Stomach smooth muscle (tissue), 2 donors: Measurements from ENCODE around the gene AGBL4.

Experiments
- H3K27ac ChIP-seq: one replicate; pipeline ENCODE4 v1.7.0; 2013; ENCODE audit warnings: mild to moderate bottlenecking, low read length, inconsistent platforms
- H3K27me3 ChIP-seq, 2 donors: one replicate each; pipeline ENCODE4 v1.7.0; 2013; ENCODE audit warnings: low read length in 2 of 2; ENCODE audit not compliant: insufficient read depth in 2 of 2, control insufficient read depth in 1 of 2
- H3K36me3 ChIP-seq, 2 donors: one replicate each; pipeline ENCODE4 v1.7.0; 2013; ENCODE audit warnings: low read length in 2 of 2; ENCODE audit not compliant: control insufficient read depth in 2 of 2, insufficient read depth in 2 of 2
- H3K4me1 ChIP-seq: one replicate; pipeline ENCODE4 v1.7.0; 2013; ENCODE audit warnings: low read length; ENCODE audit not compliant: control insufficient read depth, insufficient read depth
- H3K4me3 ChIP-seq, 2 donors: one replicate each; pipeline ENCODE4 v1.7.0; 2013; ENCODE audit warnings: low read length in 2 of 2
- H3K9ac ChIP-seq, 2 donors: one replicate each; pipeline ENCODE4 v1.7.0; 2013; ENCODE audit warnings: low read length in 2 of 2, mild to moderate bottlenecking in 1 of 2
- H3K9me3 ChIP-seq, 2 donors: one replicate each; pipeline ENCODE4 v1.7.0; 2013; ENCODE audit warnings: low read length in 2 of 2; ENCODE audit not compliant: control insufficient read depth in 2 of 2
- donor health status: healthy.
- donor health status: Pancreatic carcinoma.

AGBL4 gene

GRCh38 chr1:48680411-48681035 lies 1343.2 kb downstream of the AGBL4 start:
- Histone ChIP-seq H3K27me3 (no peaks in the 10 kb centered on the region), H3K27ac (no peak overlapping the region), H3K36me3 (no peaks in the 10 kb centered on the region), H3K9me3 (no peaks in the 10 kb centered on the region), H3K9ac (no peak overlapping the region), H3K4me1 (peaks cover 13% of the 10 kb centered on the region), H3K4me3 (no peak overlapping the region)

GRCh38 chr1:48679859-48680258 lies 1343.9 kb downstream of the AGBL4 start:
- no peak overlapping the region for H3K27ac ChIP-seq
- no peaks in the 10 kb centered on the region for H3K9me3 ChIP-seq
- H3K4me1 ChIP-seq, result peaks cover 13% of the 10 kb centered on the region
- H3K4me3 ChIP-seq, result no peak overlapping the region
- no peak overlapping the region for H3K9ac ChIP-seq
- no peaks in the 10 kb centered on the region for H3K27me3 ChIP-seq
- no peaks in the 10 kb centered on the region for H3K36me3 ChIP-seq

- peaks cover 13% of the 10 kb centered on the region for H3K4me1 ChIP-seq
- H3K36me3 ChIP-seq, result no peaks in the 10 kb centered on the region
- H3K9me3 ChIP-seq, result no peaks in the 10 kb centered on the region
- no peaks in the 10 kb centered on the region for H3K27me3 ChIP-seq
- no peak overlapping the region for H3K27ac ChIP-seq
- H3K9ac ChIP-seq, result no peak overlapping the region
- H3K4me3 ChIP-seq, result no peak overlapping the region
Measured at GRCh38 chr1:48678710-48679505, 1344.8 kb downstream of the AGBL4 start.

- Histone ChIP-seq H3K9me3 (no peaks in the 10 kb centered on the region), H3K27ac (no peak overlapping the region), H3K9ac (no peak overlapping the region), H3K4me3 (no peak overlapping the region), H3K27me3 (no peaks in the 10 kb centered on the region), H3K4me1 (peaks cover 13% of the 10 kb centered on the region), H3K36me3 (no peaks in the 10 kb centered on the region)
Measured at GRCh38 chr1:48677306-48678287, 1346.2 kb downstream of the AGBL4 start.

- Histone ChIP-seq H3K4me3 (no peak overlapping the region), H3K36me3 (no peaks in the 10 kb centered on the region), H3K9ac (no peak overlapping the region), H3K27me3 (no peaks in the 10 kb centered on the region), H3K4me1 (peaks cover 13% of the 10 kb centered on the region), H3K9me3 (no peaks in the 10 kb centered on the region), H3K27ac (no peak overlapping the region)
Measured at GRCh38 chr1:48676822-48677221, 1346.9 kb downstream of the AGBL4 start.

- Histone ChIP-seq H3K27ac (no peak overlapping the region), H3K4me1 (peaks cover 12% of the 10 kb centered on the region), H3K27me3 (no peaks in the 10 kb centered on the region), H3K4me3 (no peak overlapping the region), H3K9me3 (no peaks in the 10 kb centered on the region), H3K9ac (no peak overlapping the region), H3K36me3 (no peaks in the 10 kb centered on the region)
Measured at GRCh38 chr1:48676376-48676775, 1347.4 kb downstream of the AGBL4 start.

- Histone ChIP-seq H3K4me3 (no peak overlapping the region), H3K9me3 (no peaks in the 10 kb centered on the region), H3K36me3 (no peaks in the 10 kb centered on the region), H3K4me1 (peaks cover 9% of the 10 kb centered on the region), H3K27me3 (no peaks in the 10 kb centered on the region), H3K9ac (no peak overlapping the region), H3K27ac (no peak overlapping the region)
Measured at GRCh38 chr1:48675251-48675650, 1348.5 kb downstream of the AGBL4 start.

- peaks cover 8% of the 10 kb centered on the region for H3K4me1 ChIP-seq
- no peaks in the 10 kb centered on the region for H3K9me3 ChIP-seq
- no peak overlapping the region for H3K9ac ChIP-seq
- no peaks in the 10 kb centered on the region for H3K36me3 ChIP-seq
- H3K27ac ChIP-seq, result no peak overlapping the region
- no peaks in the 10 kb centered on the region for H3K27me3 ChIP-seq
- H3K4me3 ChIP-seq, result no peak overlapping the region
Measured at GRCh38 chr1:48674641-48675040, 1349.1 kb downstream of the AGBL4 start.

GRCh38 chr1:48673332-48674105 lies 1350.2 kb downstream of the AGBL4 start:
- Histone ChIP-seq H3K36me3 (no peaks in the 10 kb centered on the region), H3K9me3 (no peaks in the 10 kb centered on the region), H3K27me3 (no peaks in the 10 kb centered on the region)

GRCh38 chr1:48671578-48671977 lies 1352.2 kb downstream of the AGBL4 start:
- H3K36me3 ChIP-seq, result no peaks in the 10 kb centered on the region
- H3K27me3 ChIP-seq, result no peaks in the 10 kb centered on the region

More at GRCh38 chr1:48673332-48674105, 1350.2 kb downstream of the AGBL4 start:
- Histone ChIP-seq H3K9ac (no peak overlapping the region), H3K4me1 (peaks cover 3% of the 10 kb centered on the region), H3K4me3 (no peak overlapping the region), H3K27ac (no peak overlapping the region)

More at GRCh38 chr1:48671578-48671977, 1352.2 kb downstream of the AGBL4 start:
- Histone ChIP-seq H3K4me1 (no peaks in the 10 kb centered on the region), H3K9me3 (no peaks in the 10 kb centered on the region), H3K9ac (no peak overlapping the region), H3K27ac (no peak overlapping the region), H3K4me3 (no peak overlapping the region)
